ENCODE results near the gene PIP5K1C. TPM values are rescaled to one million over a fixed set of nuclear protein-coding genes. Genes with fewer than 3 reads are reported as not detected.

PIP5K1C gene
- total RNA-seq, 1 experiment from 2014 or later: 26.9 TPM

DNA sequence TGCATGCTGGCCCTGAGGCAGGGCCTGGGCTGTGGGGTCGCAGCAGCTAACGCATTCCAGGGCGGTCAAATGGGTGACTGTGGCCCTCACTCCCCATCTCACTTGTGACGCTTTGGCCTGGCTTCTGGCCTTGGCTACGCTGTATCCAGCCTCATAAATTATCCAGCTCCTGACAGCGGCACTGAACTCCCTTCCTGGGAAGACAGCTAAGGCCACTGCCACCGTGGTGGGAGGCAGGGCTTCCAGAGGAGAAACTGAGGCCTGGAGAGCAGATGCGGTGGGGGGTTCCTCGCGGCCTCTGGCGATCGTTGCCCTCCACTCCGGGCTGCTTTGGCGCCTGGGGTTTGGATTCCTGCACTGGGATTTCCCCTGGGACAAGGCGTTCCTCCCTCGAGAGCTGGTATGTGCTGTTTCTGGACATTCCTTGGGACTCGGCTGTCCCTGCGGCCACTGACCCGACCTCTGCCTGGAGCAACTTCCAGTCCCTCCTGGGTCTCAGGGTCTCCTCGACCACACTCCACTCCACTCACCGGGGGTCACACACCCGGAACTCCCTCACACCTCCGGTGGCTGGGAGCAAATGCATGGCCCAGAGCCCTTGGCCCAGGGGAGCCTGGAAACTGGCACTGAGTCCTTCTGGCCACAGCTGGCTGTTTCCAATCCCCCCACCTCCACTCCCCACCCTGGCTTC lies 97.0 kb downstream of the PIP5K1C start:
- Histone ChIP-seq H3K79me2 (ENCODE audit: insufficient read depth, low read length) (no peaks in the 10 kb centered on the region), H3K4me2 (ENCODE audit: low read length) (no peak overlapping the region), H3K9ac (ENCODE audit: low read length) (no peak overlapping the region), H3K4me1 (ENCODE audit: control insufficient read depth in 1 of 2, insufficient read depth in 2 of 2, low read length in 2 of 2) (peaks cover 11 to 26% of the 10 kb centered on the region in 2 experiments), H3K9me2 (ENCODE audit: insufficient read depth) (no peaks in the 10 kb centered on the region), H3K27ac (ENCODE audit: low read depth, low read length) (no peak overlapping the region), H3K36me3 (ENCODE audit: control insufficient read depth in 1 of 2, insufficient read depth in 2 of 2, low read length in 2 of 2) (no peaks in the 10 kb centered on the region), H2AFZ (ENCODE audit: low read depth, low read length, poor library complexity, severe bottlenecking) (no peak overlapping the region), H3K4me3 (replicated peaks in 1 of 2; ENCODE audit: low read depth in 1 of 2, low read length in 2 of 2) (no peak overlapping the region), H4K20me1 (ENCODE audit: insufficient read depth) (no peaks in the 10 kb centered on the region), H3K27me3 (ENCODE audit: insufficient read depth, low read length) (no peaks in the 10 kb centered on the region), H3K9me3 (ENCODE audit: control insufficient read depth in 1 of 2, insufficient read depth in 1 of 2, low read depth in 1 of 2, low read length in 2 of 2) (no peaks in the 10 kb centered on the region)
- BruUV-seq (replicated peaks): no TSS peak
- ATAC-seq (no peak), DNase-seq (ENCODE audit: low read depth, low spot score) (no peak)
- ChIA-PET CTCF (interaction anchor here (0.7 kb wide), 1 partner anchor 15 kb away, joined by 3 read pairs; no protein-coding TSS in a partner anchor), POLR2A (no interaction called here), RAD21 (ENCODE audit: low non-redundant PET in 1 of 2, low total read pairs in 2 of 2, uncharacterized antibody in 2 of 2, unreplicated experiment in 2 of 2) (no interaction called here)
- TF ChIP-seq, protein P1, sequence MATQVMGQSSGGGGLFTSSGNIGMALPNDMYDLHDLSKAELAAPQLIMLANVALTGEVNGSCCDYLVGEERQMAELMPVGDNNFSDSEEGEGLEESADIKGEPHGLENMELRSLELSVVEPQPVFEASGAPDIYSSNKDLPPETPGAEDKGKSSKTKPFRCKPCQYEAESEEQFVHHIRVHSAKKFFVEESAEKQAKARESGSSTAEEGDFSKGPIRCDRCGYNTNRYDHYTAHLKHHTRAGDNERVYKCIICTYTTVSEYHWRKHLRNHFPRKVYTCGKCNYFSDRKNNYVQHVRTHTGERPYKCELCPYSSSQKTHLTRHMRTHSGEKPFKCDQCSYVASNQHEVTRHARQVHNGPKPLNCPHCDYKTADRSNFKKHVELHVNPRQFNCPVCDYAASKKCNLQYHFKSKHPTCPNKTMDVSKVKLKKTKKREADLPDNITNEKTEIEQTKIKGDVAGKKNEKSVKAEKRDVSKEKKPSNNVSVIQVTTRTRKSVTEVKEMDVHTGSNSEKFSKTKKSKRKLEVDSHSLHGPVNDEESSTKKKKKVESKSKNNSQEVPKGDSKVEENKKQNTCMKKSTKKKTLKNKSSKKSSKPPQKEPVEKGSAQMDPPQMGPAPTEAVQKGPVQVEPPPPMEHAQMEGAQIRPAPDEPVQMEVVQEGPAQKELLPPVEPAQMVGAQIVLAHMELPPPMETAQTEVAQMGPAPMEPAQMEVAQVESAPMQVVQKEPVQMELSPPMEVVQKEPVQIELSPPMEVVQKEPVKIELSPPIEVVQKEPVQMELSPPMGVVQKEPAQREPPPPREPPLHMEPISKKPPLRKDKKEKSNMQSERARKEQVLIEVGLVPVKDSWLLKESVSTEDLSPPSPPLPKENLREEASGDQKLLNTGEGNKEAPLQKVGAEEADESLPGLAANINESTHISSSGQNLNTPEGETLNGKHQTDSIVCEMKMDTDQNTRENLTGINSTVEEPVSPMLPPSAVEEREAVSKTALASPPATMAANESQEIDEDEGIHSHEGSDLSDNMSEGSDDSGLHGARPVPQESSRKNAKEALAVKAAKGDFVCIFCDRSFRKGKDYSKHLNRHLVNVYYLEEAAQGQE (IDR thresholded peaks at IDR 0.05; ENCODE audit: low read depth): no peak
- no peak for TF ChIP-seq CEBPB (IDR thresholded peaks at IDR 0.05; ENCODE audit: low read depth)
- TF ChIP-seq POLR2AphosphoS5 (IDR thresholded peaks at IDR 0.05; ENCODE audit: low read depth, low read length): no peak
- no peak for TF ChIP-seq RAD21 (IDR thresholded peaks at IDR 0.05; ENCODE audit: low read depth)
- TF ChIP-seq SP1 (IDR thresholded peaks at IDR 0.05; ENCODE audit: low read depth): no peak
- TF ChIP-seq EZH2 (IDR thresholded peaks at IDR 0.05): no peak
- TF ChIP-seq FOSL1 (IDR thresholded peaks at IDR 0.05; ENCODE audit: low read depth): no peak
- no peak for TF ChIP-seq YY1 (IDR thresholded peaks at IDR 0.05; ENCODE audit: extremely low read depth, insufficient replicate concordance, low read depth, low read length)
- TF ChIP-seq CBX3 (IDR thresholded peaks at IDR 0.05; ENCODE audit: low read depth): no peak
- no peak for TF ChIP-seq SRF (IDR thresholded peaks at IDR 0.05; ENCODE audit: low read depth)
- no peak for TF ChIP-seq JUND (IDR thresholded peaks at IDR 0.05)
- intact Hi-C loops (cut with micrococcal nuclease): no loop called here
